Non-pigmented ciliary epithelial cell (primary cell): ENCODE results near the gene SERPINA12.

Source experiments
- DNase-seq: peaks from one replicate; pipeline ENCODE4 v3.0.0-alpha.2; 2010; ENCODE audit warnings: low read depth

The SERPINA12 gene

DNA sequence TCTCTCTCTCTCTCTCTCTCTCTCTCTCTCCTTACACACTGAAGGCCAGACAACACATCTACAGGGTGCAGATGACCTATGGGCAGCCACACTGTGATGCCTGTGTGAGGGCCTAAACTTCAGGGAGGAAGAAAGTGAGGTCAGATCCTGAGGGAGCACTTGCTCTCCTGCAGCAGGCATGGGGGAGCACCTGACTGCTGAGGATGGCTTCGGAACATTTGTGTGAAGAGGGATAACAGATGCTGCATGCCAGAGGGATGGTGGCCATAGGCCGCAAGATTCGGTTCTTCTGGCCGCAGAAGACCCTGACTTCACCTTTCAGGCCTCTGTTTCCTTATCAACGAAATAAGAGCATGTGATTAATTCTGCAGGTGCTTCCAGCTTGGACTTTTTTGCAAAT is 45.0 kb downstream of the SERPINA12 start:
- no peak for DNase-seq

DNA sequence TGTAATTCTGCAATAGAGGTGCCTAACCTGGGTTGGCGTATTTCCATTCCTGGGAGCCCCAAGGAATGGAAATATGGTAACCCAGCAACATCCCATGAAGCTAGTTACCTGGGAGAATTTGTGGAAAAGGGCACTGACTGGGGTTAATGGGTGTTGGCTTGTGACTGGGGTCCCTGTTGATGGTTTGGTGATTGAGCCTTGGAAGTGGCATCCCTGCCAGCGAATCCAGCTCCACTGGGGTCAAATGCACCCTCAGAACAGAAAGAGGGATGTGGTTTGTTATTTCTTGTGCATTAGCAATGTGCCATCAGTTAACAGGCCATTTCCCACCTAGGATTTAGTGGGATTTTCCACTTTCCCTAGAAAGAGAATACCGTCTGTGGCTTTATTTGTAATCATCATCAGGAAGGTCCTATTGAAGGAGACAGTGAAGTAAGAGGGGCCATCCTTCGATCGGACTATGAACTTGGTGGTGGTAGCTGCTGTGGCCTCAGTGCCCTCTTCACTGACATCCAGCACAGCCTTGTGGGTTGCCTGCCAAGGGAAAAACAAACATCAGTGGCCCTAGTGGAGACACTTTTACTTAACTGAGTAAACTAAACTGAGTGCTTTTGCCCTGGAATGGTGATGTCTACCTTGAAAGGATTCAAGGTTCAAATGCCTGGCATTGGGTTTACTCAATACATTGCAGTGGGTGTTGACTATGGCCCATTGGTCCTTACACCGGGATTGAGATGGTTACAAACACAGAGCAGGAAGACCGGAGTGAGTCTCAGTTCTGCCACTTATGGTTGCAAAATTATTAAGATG is 46.3 kb downstream of the SERPINA12 start:
- DNase-seq = no peak

DNA sequence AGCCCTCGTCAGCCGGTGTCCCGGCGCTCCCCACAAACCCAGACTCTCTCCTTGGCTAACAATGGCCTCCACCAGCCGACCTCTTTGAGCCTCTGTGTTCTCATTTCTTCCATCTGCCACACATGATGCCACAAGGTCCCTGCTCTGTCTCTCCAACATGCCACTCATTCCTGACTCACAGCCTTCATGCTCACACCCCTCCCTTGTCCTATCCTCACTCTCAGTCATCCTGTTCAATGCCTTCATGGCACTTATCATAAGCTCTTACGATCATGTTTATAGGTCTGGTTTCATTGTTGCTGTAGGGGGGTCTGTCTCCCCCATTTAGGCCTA is 47.1 kb downstream of the SERPINA12 start:
- DNase-seq = no peak

DNA sequence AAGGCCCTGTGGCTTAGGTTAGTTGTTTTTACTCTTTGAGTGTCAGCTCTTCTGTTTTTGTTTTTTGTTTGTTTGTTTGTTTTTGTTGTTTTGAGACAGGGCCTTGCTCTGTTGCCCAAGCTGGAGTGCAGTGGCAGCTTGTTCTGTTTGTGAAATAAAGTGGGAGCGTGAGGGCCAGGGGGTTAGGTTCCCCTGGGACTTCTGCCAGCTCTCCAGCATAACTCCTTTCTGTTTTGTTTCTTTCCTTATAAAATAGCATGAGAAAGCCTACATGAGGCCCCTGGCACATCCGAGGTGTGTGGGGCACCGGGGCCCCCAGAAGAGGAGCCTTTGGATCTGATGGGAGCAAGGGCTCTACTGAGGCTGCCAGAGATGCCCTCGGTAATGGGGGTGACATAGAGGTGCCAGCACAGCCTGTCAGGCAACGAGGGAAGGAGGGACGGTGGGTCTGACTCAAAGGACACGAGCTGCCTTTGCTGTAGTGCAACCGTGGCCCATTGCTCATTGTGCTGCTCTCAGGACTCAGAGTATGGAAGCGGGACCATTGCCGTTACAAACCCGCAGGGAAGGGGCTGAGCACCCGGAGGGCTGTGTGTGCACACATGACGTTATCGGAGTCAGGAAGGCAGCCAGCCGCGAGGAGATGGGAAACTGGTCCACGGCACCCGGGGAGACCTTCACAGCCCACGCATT is 47.6 kb downstream of the SERPINA12 start:
- no peak for DNase-seq

DNA sequence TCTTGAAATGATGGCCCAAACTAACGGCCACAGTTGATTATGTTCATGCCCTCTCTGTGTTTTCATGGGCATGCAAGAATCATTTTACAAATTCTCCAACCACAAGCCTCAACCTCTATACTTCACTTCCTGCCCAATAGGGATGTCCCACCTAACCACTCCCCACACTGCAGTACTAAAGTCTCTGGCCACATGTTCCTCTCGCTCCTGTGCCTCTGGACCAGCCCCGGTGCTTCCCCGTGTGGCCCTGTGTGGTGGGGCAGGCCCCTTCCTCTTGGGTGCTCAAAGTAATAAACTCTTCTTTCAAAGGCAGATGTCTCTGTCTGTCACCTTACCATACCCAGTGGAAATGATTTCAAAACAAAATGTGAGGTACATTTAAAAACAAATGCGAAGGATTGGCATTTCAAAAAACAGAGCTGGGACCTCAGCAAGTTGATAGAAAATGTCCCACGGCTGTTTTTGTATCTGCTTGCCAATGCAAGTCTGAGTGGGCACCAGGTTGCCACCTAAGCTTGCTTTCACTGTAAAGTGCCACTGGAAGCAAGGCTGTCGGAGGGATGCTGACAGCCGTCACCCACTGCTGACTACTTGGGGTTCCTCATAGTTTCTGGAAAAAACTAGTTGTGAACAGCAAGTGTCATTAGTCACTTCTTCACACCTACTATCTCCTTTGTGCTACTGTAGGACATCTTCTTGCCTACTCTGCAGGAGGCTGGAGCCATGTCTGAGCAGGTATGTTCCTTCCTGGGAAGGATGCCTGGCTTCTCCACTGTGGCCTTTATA is 48.4 kb downstream of the SERPINA12 start:
- no peak for DNase-seq

DNA sequence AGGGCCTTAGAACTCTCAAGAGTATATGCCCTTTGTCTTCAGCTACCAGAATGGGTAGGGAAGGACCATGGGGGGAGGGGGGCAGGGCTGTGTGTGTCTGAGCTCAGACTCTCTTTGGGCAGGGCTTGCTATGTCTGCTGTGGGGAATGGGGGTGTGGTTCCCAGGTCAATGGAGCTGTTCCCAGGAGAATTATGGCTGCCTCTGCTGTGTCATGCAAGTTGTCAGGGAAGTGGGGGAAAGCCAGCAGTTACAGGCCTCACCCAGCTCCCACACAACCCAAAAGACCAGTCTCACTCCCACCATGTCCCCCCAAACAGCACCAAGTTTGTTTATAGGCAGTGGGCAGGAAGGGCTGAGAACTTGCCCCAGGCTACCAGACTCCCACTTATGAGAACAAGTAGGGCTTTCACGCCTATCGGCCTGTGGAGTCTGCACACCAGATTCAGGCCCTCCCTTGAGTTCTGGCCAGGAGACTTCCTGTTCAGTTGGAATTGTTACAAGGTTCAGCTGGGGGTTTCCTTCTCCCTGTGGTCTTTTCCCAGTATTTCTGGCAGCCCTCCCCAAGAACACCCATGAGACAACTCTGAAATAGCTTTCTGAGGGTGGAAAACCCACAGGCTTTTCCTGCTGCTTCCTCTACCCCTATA is 50.6 kb downstream of the SERPINA12 start:
- no peak for DNase-seq

DNA sequence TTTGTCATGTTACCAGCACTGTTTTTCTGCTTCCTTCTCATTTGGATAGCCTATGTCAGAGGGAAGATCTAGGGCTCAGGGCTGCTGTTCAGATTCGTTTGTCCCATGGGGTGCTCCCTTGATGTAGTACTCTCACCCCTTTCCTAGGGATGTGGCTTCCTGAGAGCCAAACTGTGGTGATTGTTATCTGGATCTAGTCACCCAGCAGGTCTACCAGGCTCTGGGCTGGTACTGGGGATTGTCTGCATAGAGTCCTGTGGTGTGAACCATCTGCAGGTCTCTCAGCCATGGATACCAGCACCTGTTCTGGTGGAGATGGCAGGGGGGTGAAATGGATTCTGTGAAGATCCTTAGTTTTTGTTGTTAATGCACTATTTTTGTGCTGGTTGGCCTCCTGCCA is 51.2 kb downstream of the SERPINA12 start:
- DNase-seq = no peak

DNA sequence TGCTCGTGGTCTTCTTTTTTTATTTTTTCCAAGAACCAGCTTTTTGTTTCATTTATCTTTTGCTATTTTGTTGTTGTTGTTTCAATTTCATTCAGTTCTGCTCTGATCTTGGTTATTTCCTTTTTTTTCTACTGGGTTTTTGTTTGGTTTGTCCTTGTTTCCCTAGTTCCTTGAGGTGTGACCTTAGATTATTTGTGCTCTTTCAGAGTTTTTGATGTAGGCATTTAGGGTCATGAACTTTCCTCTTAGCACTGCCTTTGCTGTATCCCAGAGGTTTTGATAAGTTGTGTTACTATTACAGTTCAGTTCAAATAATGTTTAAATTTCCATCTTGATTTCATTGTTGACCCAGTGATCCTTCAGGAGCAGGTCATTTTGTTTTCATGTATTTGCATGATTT is 53.3 kb downstream of the SERPINA12 start:
- DNase-seq = no peak

DNA sequence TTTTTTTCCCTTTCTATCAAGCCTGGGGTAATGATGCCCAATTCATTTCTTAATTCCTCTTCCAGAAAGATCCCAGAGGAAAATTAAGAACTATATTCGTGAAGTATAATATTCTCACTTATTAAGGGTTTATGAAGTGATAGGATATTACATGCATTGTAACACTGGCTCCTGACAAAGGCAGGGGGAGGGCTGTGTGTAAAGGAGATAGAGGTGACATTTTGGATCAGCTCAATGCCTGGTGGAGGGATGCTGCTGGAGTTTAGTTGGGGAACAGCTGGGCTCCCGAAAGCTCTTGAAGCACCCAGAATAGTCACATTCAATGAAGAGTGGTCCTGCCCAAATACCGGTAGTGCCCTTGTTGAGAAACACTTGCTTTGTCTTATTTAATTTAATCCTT is 57.4 kb downstream of the SERPINA12 start:
- no peak for DNase-seq

DNA sequence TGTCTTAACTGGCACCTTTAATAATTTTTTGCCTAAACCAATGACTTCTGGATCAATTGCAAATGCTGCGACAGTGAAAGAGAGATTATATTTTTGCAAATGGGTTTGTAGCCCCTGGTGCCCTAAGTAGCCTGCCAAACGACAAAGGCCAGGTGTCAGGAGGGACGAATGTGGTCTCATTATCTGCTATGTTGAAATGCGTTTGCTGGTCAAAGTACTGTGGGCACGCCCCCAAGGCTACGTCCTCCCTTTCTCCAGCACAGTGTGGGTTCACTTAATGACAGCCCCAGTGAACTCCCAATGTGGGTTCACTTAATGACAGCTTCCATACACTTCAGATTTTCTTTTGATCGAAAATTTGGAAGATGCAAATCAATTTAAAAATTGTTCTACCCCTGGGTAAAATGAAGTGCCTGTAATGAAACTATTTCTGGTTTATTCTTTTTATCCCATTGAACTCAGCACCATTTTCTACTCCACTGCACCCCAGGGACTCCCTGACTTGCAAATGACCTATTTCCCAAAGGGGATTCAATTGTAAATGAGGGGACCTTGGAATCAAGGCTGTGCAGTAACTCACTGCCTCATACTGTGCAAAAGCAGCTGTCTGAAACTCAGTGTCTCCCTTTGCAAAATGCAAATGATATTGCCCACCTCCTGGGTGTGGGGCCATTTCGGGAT is 58.0 kb downstream of the SERPINA12 start:
- DNase-seq = no peak

DNA sequence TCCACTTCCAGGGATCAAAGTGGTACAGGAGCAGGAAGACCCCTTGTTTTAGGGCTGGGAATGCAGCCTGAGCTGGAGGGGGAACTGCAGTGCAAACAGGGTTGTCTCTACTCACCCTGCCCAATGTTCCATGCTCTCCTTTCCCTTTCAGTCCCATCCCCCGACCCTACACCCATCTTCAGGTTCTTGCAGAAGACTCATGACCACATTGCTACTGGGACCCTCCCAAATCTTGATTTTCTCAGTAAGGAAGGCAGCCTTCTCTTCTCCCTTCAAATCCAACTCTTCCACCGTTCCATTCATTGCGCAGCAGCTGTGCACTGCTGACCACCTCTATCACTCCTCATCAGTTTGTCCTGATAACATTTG is 58.6 kb downstream of the SERPINA12 start:
- DNase-seq = no peak

DNA sequence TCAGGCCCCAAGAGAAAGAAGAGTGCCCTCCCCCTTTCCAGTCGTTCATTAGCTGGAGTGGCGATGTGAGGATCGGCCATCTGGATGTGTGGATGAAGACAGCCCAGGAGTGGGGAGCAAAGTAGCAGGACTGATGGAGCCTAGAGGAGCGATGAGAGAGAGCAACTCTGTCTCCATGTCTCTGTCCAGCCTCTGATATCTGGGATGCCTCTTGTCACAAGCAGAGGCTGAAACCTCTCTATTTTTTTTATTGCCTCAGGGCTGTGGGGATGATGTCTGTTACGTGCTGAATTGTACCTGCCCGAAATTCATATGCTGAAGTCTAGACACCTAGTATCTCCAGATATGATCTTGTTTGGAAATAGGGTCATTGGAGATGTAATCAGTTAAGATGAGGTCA is 59.3 kb downstream of the SERPINA12 start:
- no peak for DNase-seq

DNA sequence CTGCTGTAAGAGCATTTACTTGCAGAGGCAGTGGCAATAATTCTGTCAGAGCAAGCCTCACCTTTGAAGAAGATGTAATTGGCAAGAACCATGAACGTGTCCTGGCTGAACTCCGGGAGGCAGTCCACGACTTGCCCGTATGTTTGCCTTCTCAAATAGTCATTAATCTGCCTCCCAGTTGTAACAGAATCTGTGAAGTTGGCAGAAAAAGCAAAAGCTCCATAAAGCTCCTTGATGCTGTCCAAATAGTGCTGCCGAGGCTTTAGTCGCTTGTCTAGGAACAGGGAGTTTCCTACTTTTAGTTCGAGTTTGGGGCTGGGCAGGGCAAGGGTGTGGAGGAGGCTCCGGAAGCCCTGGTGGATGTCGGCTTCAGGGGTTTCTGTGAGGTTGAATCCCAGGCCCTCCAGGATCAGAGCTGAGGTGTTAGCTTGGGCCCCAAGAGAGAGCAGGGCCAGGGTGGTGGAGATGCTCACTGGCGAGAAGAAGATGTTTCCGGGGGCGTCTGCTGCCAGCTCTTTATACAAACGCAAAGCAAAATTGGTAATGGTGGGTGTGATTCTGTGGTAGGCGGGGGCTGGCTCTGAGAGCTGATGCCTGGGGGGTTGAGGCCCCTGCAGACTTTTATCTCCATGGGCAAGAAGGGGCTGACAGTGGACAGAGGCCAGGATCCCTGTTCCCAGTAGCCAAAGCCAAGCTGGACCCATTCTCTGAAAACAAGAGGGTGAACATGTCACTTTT is 61.0 kb downstream of the SERPINA12 start:
- DNase-seq = no peak

DNA sequence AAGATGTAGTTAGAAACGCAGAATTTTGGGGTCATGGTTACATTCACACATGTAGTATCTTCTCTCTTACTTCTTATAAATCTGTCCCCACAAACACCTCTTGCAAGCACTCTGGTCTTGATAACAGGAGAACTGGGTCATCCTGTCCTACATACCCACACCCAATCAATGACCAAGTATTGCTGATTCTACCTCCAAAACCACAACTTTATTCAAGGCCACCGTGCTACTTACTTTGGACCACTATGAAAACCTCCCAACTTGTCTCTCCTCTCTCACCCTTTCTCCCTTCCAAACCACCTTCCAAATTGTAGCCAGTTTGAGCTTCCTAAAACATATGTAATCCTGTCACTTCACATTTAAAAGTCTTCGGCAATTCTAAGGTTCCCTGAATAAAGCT is 62.1 kb downstream of the SERPINA12 start:
- DNase-seq = no peak

DNA sequence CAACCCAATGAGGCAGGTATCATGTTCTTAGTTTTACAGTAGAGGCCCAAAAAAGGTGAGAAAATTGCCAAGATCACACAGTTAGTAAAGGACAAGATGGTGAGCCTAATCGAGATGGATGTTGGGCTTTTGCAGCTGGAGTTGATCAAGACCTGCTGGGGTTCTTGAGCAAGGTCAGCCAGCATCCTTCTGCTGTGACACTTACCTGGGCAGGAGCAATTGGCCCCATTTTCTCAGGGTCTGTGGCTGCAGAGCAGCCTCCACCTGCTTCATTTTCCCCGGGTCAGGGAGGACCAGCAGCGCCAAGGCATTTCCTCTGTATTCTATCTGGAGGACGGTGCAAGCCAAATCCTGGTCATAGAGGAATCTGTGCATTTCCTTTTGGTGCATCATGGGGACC is 63.1 kb downstream of the SERPINA12 start:
- DNase-seq = no peak

DNA sequence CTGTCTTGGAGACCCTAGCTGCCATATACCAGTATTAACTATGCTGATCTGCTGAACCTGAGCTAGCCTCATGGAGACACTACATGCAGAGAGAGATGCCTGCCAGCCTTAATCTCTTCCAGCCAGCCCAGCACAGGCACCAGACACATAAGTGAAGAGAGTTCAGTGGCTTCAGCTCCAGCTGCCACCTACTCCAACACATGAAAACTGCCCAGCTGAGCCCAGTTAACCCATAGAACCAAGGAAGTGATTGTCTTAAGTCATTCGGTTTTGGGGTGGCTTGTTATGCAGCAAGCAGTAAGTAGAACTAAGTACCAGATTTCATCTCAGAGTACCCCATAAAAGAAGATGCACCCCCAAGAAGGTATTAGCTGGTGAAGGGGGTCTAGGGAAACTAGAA is 64.3 kb downstream of the SERPINA12 start:
- no peak for DNase-seq

DNA sequence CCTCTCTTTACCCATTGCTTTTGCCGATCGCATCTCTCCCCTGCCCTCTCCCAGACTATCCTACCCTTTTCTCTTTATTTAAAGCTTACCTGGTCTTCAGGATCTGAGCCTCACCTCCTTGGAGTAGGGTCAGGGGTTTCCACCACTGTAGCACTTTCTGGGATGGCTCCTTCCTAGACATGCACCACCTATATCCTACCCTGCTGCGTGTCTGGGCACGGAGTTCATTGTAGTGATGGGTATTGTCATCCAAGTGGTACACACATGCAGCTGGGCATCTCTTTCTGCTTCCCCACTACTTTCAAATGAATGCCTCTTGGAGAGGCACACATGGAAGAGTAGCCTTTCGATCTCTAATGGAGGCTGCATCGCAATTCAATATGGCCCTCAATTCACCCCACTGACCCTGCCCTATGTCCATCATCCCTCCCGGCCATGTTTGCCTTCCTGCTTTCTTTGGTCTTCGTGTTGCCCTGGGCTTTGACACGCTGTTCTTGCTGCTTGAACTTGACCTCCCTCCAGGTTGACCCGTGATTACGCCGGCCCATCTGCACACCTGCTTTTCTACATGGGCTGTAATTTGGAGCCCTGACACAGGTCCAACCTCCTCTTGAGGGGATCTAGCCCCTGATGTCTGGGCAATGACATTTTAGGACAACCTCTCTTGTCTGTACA is 67.6 kb downstream of the SERPINA12 start:
- DNase-seq = no peak

DNA sequence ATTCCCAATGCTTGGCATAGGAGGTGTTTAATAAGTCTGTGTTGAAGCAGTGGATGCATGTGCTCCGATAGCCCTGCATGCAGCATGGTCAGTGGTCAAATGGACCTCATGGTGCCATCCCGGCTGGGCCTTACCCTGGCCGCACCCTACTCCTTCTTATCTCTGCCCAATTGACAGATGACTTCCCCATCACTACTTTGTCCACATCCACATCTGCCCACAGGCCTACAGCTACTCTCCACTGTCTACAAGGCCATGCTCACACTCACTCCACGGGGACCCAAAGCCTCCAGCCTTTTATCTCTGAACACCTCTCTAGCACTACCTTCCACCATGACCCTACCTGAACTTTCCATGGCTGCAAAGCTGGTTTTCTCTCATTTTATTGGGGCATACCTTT is 68.1 kb downstream of the SERPINA12 start:
- DNase-seq = no peak

DNA sequence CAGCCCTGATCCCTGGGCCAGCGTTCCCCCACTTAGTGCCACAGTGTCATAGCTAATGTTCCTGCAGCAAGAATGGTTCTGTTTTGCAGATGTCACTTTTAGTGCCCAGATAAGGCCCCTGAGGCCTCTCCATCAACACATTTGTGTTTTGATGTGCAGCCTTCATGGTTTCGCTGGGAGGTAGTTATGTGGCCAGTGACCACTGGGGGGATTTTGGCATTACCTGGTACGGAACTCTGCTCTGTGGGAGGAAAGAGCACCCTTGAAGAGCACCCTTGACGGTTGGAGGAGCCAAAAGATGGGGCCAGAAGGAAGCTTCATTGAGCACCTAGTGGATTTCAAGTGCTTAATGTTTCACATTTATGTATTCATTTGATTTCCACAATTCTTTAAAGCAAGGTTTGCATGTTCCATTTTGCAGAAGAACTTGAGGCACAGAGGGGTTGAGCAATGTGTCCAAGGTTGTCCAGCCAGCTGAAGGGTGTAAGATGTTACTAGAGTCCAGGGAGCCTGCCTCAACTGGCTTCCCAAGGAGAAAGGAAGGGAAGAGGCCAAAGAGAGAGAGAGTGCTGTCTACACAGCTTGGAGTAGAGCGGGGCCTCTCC is 69.7 kb downstream of the SERPINA12 start:
- no peak for DNase-seq
